SU-DHL-6 (cell line): ENCODE measurements around the gene ANXA5.

Experiments used
- H2AFZ ChIP-seq: fragments of 200-600 bp; sonication (generic); 2 replicates; pipeline ENCODE4 v1.6.1; 2014; ENCODE audit warnings: low read depth, mild to moderate bottlenecking, moderate library complexity, mixed read lengths, antibody characterized with exemption, low read length; ENCODE audit not compliant: severe bottlenecking
- H3F3A ChIP-seq: fragments of 200-600 bp; shearing (Covaris generic); 2 replicates; pipeline ENCODE4 v1.6.0; 2016; ENCODE audit warnings: antibody characterized with exemption, mild to moderate bottlenecking; ENCODE audit not compliant: insufficient read depth
- H3K27ac ChIP-seq: fragments of 200-600 bp; sonication (generic); 2 replicates; pipeline ENCODE4 v1.5.1; 2016; ENCODE audit warnings: low read depth, mild to moderate bottlenecking, low read length, moderate library complexity, mixed read lengths
- H3K27me3 ChIP-seq: fragments of 200-600 bp; sonication (generic), shearing (Covaris generic); 2 replicates; pipeline ENCODE4 v1.6.0; 2014; ENCODE audit warnings: mild to moderate bottlenecking, low read length
- H3K36me3 ChIP-seq: fragments of 200-600 bp; sonication (generic); 2 replicates; pipeline ENCODE4 v1.6.1; 2014; ENCODE audit warnings: mild to moderate bottlenecking, low read length, mixed read lengths
- H3K4me2 ChIP-seq: fragments of 300-600, 200-600 bp; shearing (Covaris generic), sonication (generic); 2 replicates; pipeline ENCODE4 v1.6.0; 2014; ENCODE audit warnings: low read length, low read depth, mild to moderate bottlenecking; ENCODE audit not compliant: poor library complexity, severe bottlenecking
- H3K4me3 ChIP-seq: fragments of 200-600 bp; sonication (generic); 2 replicates; pipeline ENCODE4 v1.5.1; 2014; ENCODE audit warnings: antibody characterized with exemption, low read length, mild to moderate bottlenecking, mixed read lengths; ENCODE audit not compliant: insufficient read depth, poor library complexity, severe bottlenecking
- H3K79me2 ChIP-seq: fragments of 200-600 bp; sonication (generic); 2 replicates; pipeline ENCODE4 v1.6.1; 2014; ENCODE audit warnings: mild to moderate bottlenecking, low read length, moderate library complexity; ENCODE audit not compliant: insufficient read depth
- H3K9ac ChIP-seq: fragments of 200-600 bp; sonication (generic); 2 replicates; pipeline ENCODE4 v1.7.0; 2014; ENCODE audit warnings: mild to moderate bottlenecking, low read length
- H3K9me2 ChIP-seq: fragments of 200-600 bp; sonication (generic); replicated peaks from 2 replicates; pipeline ENCODE4 v1.6.1; 2014; ENCODE audit warnings: low read length; ENCODE audit not compliant: insufficient read depth
- H3K9me3 ChIP-seq: fragments of 200-600 bp; sonication (generic); 2 replicates; pipeline ENCODE4 v1.6.1; 2014; ENCODE audit warnings: low read length, mixed read lengths; ENCODE audit not compliant: insufficient read depth
- H4K20me1 ChIP-seq: fragments of 200-600 bp; sonication (generic); 2 replicates; pipeline ENCODE4 v1.6.1; 2014; ENCODE audit warnings: low read depth, mild to moderate bottlenecking, antibody characterized with exemption, low read length, moderate library complexity, mixed read lengths
- EZH2phosphoT487 ChIP-seq: fragments of 200-600 bp; sonication (generic), shearing (Covaris generic); conservative IDR thresholded peaks from 2 replicates; pipeline ENCODE4 v1.6.1; 2018; ENCODE audit warnings: mild to moderate bottlenecking, antibody characterized with exemption, low read length, moderate library complexity, mixed read lengths
- TF ChIP-seq, protein P1 (sequence below): fragments of 200-600 bp; sonication (generic); IDR thresholded peaks from one replicate; pipeline ENCODE4 v1.5.1; 2017; ENCODE audit warnings: antibody characterized with exemption, mild to moderate bottlenecking, low read length, moderate library complexity; ENCODE audit not compliant: insufficient read depth, poor library complexity, severe bottlenecking

Gene ANXA5

DNA sequence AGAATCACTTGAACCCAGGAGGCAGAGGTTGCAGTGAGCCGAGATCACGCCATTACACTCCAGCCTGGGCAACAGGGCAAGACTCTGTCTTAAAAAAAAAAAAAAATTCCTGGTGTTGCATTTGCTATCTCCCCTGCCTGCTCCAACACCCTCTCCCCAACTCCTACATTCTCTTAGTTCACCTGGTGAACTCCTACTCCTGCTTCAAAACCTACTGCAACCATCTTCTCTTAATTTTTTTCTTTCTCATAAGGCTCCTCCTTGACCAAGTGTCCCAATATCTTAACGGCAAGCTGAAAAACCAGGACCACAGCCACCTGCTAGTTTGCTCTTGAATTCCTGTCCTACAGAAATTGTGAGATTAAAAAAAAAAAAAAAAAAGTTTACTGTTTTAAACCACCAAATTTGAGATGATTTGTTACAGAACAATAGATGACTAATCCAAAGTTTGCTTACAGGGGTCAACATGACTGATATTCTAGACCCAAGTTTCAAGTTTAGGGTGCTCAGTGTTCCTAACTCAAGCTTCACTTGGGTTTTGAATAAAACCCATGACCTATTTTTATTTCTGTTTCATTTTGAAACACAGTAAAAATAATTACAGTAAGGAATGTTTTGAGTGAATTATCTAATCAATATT, 13.1 kb upstream of the ANXA5 start:
- H3K9ac ChIP-seq = no peak overlapping the region
- no peaks in the 10 kb centered on the region for H4K20me1 ChIP-seq
- no peaks in the 10 kb centered on the region for H3K36me3 ChIP-seq
- TF ChIP-seq EZH2phosphoT487 = no peak
- no peak overlapping the region for H3K4me3 ChIP-seq
- no peaks in the 10 kb centered on the region for H3F3A ChIP-seq
- no peak overlapping the region for H2AFZ ChIP-seq
- no peaks in the 10 kb centered on the region for H3K9me2 ChIP-seq
- no peak overlapping the region for H3K4me2 ChIP-seq
- H3K27me3 ChIP-seq = no peaks in the 10 kb centered on the region
- no peaks in the 10 kb centered on the region for H3K9me3 ChIP-seq
- no peaks in the 10 kb centered on the region for H3K79me2 ChIP-seq
- no peak overlapping the region for H3K27ac ChIP-seq

DNA sequence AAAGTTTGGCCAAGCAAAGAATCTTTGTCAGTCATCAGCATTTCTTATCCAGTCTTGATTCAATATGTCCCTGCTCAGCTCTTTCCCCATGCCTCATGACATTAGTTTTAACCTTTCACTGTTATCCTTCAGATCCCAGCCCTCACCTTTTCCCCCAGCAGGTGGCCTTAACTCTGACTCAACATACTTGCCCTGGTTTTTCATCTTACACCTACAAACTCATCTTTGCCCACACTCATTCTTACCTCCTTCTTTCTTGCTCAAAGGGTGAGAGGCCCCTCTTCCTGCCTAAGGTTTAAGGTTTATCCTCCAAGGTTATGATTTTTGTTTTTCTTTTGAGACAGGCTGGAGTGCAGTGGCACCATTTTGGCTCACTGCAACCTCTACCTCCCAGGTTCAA, 10.6 kb upstream of the ANXA5 start:
- TF ChIP-seq, protein P1, sequence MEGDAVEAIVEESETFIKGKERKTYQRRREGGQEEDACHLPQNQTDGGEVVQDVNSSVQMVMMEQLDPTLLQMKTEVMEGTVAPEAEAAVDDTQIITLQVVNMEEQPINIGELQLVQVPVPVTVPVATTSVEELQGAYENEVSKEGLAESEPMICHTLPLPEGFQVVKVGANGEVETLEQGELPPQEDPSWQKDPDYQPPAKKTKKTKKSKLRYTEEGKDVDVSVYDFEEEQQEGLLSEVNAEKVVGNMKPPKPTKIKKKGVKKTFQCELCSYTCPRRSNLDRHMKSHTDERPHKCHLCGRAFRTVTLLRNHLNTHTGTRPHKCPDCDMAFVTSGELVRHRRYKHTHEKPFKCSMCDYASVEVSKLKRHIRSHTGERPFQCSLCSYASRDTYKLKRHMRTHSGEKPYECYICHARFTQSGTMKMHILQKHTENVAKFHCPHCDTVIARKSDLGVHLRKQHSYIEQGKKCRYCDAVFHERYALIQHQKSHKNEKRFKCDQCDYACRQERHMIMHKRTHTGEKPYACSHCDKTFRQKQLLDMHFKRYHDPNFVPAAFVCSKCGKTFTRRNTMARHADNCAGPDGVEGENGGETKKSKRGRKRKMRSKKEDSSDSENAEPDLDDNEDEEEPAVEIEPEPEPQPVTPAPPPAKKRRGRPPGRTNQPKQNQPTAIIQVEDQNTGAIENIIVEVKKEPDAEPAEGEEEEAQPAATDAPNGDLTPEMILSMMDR = no peak
- TF ChIP-seq EZH2phosphoT487 = no peak
- H3K4me2 ChIP-seq = no peak overlapping the region
- H3K27ac ChIP-seq = no peak overlapping the region
- H3K27me3 ChIP-seq = no peaks in the 10 kb centered on the region
- no peak overlapping the region for H2AFZ ChIP-seq
- no peaks in the 10 kb centered on the region for H3K79me2 ChIP-seq
- H4K20me1 ChIP-seq = no peaks in the 10 kb centered on the region
- no peak overlapping the region for H3K4me3 ChIP-seq
- no peaks in the 10 kb centered on the region for H3K9me2 ChIP-seq
- H3K9ac ChIP-seq = no peak overlapping the region
- no peaks in the 10 kb centered on the region for H3F3A ChIP-seq
- no peaks in the 10 kb centered on the region for H3K36me3 ChIP-seq
- H3K9me3 ChIP-seq = no peaks in the 10 kb centered on the region

DNA sequence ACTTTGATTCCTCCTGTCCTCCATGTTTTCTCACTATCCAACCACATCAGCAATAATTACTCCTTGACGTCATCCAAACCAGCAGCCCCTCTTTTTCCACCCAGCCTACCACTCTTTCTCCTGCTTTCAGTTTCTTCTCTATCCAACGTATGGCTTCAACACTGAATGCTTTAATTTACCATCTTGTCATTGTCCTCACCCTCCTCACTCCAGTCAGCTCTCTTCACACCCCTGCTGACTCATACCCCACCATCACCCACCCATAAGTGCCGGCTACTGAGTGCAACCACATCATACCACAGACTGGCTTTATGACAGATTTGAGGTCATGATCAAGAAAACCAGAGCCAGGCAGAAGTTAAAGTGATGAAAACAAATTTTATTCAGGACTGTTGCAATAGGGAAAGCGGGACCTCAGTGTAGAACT, 9.8 kb upstream of the ANXA5 start:
- TF ChIP-seq, protein P1 = no peak
- TF ChIP-seq EZH2phosphoT487 = no peak
- Histone ChIP-seq H2AFZ (no peak overlapping the region), H3K27me3 (no peaks in the 10 kb centered on the region), H3K4me2 (no peak overlapping the region), H3K9me3 (no peaks in the 10 kb centered on the region), H3K79me2 (no peaks in the 10 kb centered on the region), H4K20me1 (no peaks in the 10 kb centered on the region), H3F3A (no peaks in the 10 kb centered on the region), H3K9me2 (no peaks in the 10 kb centered on the region), H3K4me3 (no peak overlapping the region), H3K36me3 (no peaks in the 10 kb centered on the region), H3K27ac (no peak overlapping the region), H3K9ac (no peak overlapping the region)

DNA sequence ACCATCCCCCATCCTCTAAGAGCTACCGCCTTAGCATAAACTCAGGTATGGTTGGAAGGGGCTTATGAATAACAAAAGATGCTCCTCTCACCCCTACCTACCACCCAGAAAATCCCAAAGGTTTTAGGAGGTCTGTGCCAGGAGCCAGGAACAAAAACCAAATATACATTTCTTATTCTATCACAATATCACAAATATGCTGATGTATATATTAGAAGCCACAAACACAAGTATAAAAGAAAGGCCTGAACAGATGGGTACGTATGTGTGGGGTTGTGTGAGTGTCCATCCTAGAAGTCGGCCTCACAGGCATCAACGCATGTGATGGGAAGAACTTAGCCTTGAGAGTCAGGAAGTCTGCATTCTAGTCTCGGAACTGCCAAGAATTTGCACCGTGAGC, 8.7 kb upstream of the ANXA5 start:
- Histone ChIP-seq H3K9me3 (no peaks in the 10 kb centered on the region), H3K27me3 (no peaks in the 10 kb centered on the region), H3K79me2 (no peaks in the 10 kb centered on the region), H2AFZ (no peak overlapping the region), H3K9me2 (no peaks in the 10 kb centered on the region), H3F3A (no peaks in the 10 kb centered on the region), H3K27ac (no peak overlapping the region), H3K36me3 (no peaks in the 10 kb centered on the region), H3K4me3 (no peak overlapping the region), H3K9ac (no peak overlapping the region), H3K4me2 (no peak overlapping the region), H4K20me1 (no peaks in the 10 kb centered on the region)
- TF ChIP-seq, protein P1 = no peak
- TF ChIP-seq EZH2phosphoT487 = no peak
